Peyer's patch (tissue), 4 donors: ENCODE results near the gene EDA2R.

Experiments
- CTCF ChIP-seq, 6 experiments: fragments of 450-650 bp in 4 of 6; fragments of 200-600 bp in 2 of 6; sonication (generic) in 1 of 6; IDR thresholded peaks; one replicate each; pipeline ENCODE4 v1.5.1; 2017 to 2019; ENCODE audit warnings: antibody characterized with exemption in 6 of 6, mild to moderate bottlenecking in 3 of 6, moderate library complexity in 1 of 6
- POLR2A ChIP-seq, 2 donors: fragments of 450-650 bp; IDR thresholded peaks; one replicate each; pipeline ENCODE4 v1.5.1; 2017; ENCODE audit warnings: antibody characterized with exemption in 2 of 2, mild to moderate bottlenecking in 2 of 2, moderate library complexity in 2 of 2

GRCh38 chrX:66676990-66677389 is 38.1 kb upstream of the EDA2R start:
- TF ChIP-seq CTCF (IDR thresholded peaks at IDR 0.05) (no peak), POLR2A (IDR thresholded peaks at IDR 0.05) (no peak)
